HL-60/S4 treated with phorbol 12-myristate 13-acetate at 8.2 ng/mL for 4 days and 3 days (cell line): Measurements from ENCODE around the gene SHROOM1.
"Not testable (repeated sequence)": the region's sequence is repeated elsewhere in the genome, so short reads cannot be mapped to it uniquely, and the experiment has no call there.

Experiments used
- in situ Hi-C: fragments of 300-500 bp; cut with MboI; formaldehyde crosslinking; loops from 2 replicates; pipeline ENCODE4 v1.15.0; 2022; ENCODE audit warnings: low sequenced_read_pairs

Gene SHROOM1, protein sequence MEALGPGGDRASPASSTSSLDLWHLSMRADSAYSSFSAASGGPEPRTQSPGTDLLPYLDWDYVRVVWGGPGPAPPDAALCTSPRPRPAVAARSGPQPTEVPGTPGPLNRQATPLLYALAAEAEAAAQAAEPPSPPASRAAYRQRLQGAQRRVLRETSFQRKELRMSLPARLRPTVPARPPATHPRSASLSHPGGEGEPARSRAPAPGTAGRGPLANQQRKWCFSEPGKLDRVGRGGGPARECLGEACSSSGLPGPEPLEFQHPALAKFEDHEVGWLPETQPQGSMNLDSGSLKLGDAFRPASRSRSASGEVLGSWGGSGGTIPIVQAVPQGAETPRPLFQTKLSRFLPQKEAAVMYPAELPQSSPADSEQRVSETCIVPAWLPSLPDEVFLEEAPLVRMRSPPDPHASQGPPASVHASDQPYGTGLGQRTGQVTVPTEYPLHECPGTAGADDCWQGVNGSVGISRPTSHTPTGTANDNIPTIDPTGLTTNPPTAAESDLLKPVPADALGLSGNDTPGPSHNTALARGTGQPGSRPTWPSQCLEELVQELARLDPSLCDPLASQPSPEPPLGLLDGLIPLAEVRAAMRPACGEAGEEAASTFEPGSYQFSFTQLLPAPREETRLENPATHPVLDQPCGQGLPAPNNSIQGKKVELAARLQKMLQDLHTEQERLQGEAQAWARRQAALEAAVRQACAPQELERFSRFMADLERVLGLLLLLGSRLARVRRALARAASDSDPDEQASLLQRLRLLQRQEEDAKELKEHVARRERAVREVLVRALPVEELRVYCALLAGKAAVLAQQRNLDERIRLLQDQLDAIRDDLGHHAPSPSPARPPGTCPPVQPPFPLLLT

GRCh38 chr5:132830436-132831094, at the start of gene SHROOM1:
SHROOM1 (minus strand) TSS chr5:132830647; CDS start chr5:132826140, 4,507 bp downstream.
- in situ Hi-C loops, result loop anchor here (25.0 kb wide), 1 partner anchor 443 kb away; no protein-coding TSS in a partner anchor

GRCh38 chr5:132877938-132878337, 47.5 kb upstream of the SHROOM1 start:
- in situ Hi-C loops, result no loop called here

DNA sequence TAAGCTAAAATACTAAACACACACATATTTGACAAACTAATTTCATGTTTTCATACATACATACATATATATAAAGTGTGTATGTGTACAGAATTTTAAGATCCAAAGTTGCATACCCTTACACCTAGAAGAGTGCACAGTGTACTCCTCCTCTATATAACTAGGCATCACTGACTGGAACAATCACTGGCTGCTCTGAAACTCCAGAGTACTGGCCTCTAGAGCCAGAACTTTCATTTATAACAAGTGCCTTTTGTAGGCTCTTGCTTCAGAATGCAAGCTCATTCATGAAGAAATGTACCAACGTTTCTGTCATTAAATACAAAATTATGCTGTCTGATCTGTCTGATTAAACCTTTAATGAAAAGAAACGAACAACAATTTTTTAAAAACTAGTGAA, 47.0 kb upstream of the SHROOM1 start:
- in situ Hi-C loops, result no loop called here

- in situ Hi-C loops, result no loop called here
Measured at GRCh38 chr5:132876020-132876759, 45.7 kb upstream of the SHROOM1 start.

DNA sequence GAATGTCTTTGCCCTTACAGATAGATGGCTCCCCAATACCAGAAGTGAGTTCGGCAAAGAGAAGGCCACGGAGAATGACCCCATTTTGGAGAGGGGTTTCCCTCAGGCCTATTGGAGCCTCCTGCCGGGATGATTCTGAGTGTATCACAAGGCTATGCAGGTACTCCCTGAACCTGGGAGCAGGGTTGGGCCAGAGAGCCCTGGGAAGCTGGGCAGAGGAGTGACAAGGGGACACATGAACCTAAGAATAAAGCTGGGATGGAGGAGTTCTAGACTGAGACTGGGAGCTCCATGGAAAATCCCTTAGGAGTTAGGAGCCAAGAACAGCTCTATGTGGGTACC, 43.5 kb upstream of the SHROOM1 start:
- in situ Hi-C loops, result no loop called here

- in situ Hi-C loops, result no loop called here
Measured at GRCh38 chr5:132873119-132873929, 42.9 kb upstream of the SHROOM1 start, which contains the start of gene LEAP2. LEAP2 (plus strand) TSS chr5:132873668; CDS start chr5:132873695, 27 bp downstream.

- in situ Hi-C loops, result no loop called here
Measured at GRCh38 chr5:132872788-132873118, 42.3 kb upstream of the SHROOM1 start.

GRCh38 chr5:132871459-132872284, 41.2 kb upstream of the SHROOM1 start:
- in situ Hi-C loops, result no loop called here

- in situ Hi-C loops, result no loop called here
Measured at GRCh38 chr5:132870801-132871200, 40.4 kb upstream of the SHROOM1 start.

DNA sequence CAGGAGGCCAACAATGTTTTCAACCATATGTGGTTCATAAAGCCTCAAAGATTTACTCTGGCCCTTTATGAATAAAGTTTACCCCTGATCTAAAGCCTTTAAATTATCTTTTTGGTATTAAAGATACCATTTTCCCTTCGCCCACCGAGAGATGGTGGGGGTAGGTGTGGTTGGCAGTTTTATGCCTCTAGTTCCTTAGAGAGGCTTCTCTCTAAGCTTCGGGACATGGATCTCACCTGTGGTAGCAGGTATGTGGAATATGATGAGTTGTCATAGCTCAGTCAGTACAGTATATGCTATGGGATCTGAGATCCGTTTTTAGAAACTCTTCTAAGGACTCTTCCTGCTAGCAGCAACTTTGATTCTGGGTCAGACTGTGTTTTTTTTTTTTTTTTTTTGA, 38.3 kb upstream of the SHROOM1 start:
- in situ Hi-C loops, result no loop called here

- in situ Hi-C loops, result no loop called here
Measured at GRCh38 chr5:132867046-132867451, 36.6 kb upstream of the SHROOM1 start.

- in situ Hi-C loops, result no loop called here
Measured at GRCh38 chr5:132866342-132867045, 36.0 kb upstream of the SHROOM1 start, which contains the start of the genes GDF9 and UQCRQ. GDF9 (minus strand) TSS chr5:132866469; CDS start chr5:132864533, 1,936 bp downstream. UQCRQ (plus strand) TSS chr5:132866642; CDS start chr5:132866882, 240 bp downstream.

DNA sequence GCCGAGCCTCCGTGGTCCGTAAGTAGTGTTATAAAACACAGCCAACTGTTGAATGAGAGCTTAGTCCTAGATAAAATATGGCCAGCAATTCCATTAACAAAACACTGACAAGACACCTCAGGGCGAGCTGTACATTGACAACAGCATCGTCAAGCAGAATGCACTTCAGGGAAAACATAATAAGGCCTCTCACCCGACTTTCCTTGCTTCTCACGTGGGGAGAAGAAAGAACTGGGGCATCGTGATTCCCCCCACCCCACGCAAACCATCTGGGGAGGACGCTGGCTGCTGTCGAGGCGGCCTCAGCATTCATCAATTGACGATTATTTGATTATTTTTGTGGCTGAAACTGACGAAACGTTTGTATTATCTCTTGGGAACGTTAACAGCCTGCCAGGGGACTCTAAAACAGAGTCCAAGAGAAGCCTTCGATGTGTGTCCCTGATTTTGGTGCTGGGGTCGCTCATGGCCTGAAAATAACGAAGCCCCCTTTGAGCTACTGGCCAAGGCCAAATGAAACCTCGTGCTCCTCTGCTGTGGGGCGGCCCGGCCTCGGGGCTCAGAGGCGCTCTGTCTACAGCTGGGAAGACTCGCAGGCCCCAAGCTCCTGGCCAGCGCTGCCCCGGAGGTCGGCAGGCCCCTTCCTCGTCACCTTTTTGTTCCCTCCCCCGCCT, 35.4 kb upstream of the SHROOM1 start:
- in situ Hi-C loops, result no loop called here

DNA sequence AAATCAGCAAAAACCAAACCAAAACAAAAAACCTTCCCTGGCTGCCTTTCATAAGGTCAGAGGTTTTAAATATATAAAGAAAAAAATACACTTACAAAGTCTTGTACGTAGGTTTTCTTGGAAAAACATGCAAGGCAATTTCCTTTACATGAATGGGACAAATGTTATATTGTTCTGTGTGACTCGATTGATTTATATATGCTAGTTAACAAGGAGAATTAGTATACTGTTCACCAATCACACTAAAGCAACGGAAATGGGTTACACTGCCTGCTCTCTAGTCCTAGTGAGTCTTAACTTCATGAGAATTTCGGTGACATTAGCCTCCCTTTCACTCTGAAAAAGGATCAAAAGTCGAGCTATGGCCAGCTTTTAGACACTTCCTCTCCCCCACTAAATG, 30.3 kb upstream of the SHROOM1 start:
- in situ Hi-C loops, result no loop called here

DNA sequence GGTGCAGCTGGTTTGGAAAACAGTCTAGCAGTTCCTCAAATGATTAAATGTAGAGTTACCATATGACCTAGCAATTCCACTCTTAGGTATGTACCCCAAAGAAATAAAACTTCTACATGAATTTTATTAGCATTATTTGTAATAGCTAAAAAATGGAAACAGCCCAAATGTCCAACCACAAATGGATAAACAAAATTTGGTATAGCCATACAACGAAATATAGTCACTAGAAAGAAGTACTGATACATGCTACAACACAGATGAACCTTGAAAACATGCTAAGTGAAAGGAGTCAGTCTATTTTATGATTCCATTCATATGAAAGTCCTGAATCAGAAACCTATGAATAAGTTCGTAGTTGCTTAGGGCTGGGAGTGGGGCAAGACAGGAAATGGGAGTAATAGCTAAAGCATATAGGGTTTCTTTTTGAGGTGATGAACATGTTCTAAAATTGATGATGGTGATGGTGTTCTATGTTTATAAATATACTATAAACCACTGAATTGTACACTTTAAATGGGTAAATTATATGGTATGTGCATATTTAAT, 29.5 kb upstream of the SHROOM1 start:
- in situ Hi-C loops, result no loop called here

- in situ Hi-C loops, result no loop called here
Measured at GRCh38 chr5:132856011-132856410, 25.6 kb upstream of the SHROOM1 start.

GRCh38 chr5:132854992-132855391, 24.5 kb upstream of the SHROOM1 start:
- in situ Hi-C loops, result not testable (repeated sequence)
